ENCODE measurements around the gene FIBP.

DNA sequence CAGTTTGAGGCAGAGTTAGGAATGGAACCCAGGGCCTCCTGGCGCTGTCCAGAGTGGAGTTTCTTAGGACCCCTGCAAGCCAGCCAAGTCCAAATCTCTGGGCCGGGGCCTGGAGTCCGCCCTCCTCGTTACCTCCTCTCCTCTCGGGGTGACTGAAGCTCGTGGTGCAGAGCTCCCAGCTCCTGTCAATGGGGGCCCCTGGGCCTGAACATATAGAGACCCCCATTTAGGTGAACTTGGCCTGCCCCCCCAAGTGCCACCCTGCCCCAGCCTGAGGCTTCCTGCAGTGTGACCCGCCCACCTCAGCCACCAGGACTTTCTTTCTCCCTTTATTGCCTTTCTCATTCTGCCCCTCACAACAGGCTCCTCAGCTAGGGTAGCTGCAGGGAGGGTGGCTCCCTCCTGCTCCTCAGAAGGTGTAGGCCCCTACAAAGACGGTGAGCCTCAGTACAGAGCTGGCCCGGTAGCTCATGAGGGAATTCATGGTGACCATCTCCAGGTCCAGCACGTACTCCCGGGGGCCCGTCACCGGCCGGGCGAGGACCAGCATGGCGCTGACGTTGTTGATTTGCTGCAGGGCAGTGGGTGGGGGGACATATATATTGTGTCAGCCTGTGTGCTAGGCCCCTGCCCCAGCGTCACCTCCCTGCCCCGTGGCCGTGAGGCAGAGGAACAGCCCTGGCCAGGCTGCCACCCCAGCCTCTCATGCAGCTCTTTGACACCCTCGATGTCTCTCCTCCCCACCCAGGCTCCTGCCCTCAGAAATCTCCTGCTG, 21.6 kb downstream of the FIBP start:
- TF ChIP-seq POLR2A (IDR thresholded peaks at IDR 0.05; ENCODE audit: low read depth, low read length) (no peak), POLR2AphosphoS5 (IDR thresholded peaks at IDR 0.05; ENCODE audit: low read depth, low read length) (no peak)

Measured in GM12892 (cell line).